RWPE1 (cell line): ENCODE measurements around the gene MMAB.

ENCODE experiments used
- CTCF ChIA-PET: fragments of 350-600 bp; sonication (Branson Sonifier 250); formaldehyde crosslinking; extraction: SDS; loops from one replicate; lab custom pipeline; 2021; lab: Yijun Ruan, JAX
- POLR2A ChIA-PET: fragments of 400-600 bp; formaldehyde crosslinking; extraction: SDS; loops from one replicate; lab custom pipeline; 2020; ENCODE audit warnings: antibody characterized with exemption; ENCODE audit not compliant: low non-redundant PET; lab: Yijun Ruan, JAX
- DNase-seq: peaks from one replicate; pipeline ENCODE4 v3.0.0; 2012; ENCODE audit warnings: low spot score
- H3K27ac ChIP-seq: fragments of 450-650 bp; 2 replicates; pipeline ENCODE4 v1.5.1; 2017
- CTCF ChIP-seq: fragments of 450-650 bp; conservative IDR thresholded peaks from 2 replicates; pipeline ENCODE4 v1.5.1; 2017; ENCODE audit warnings: low read depth, mild to moderate bottlenecking

Gene MMAB

DNA sequence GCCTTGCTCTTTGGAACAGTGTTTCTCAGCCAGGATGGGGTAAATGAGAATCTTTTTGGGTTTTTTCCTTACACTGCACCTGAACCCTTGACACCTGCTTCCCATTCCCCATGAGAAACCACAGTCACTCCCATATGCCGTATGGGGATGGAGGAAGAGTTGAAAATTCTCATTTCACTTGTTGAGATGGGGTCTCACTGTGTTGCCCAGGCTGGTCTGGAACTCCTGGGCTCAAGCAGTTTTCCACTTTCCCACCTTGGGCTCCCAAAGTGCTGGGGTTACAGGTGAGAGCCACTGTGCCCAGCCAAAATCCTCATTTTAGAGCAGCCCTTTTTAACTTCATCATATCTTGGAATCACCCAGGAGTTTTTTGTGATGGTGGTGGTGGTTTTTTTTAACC is 4.0 kb upstream of the MMAB start:
- H3K27ac ChIP-seq, result peak overlapping the region; percentile 40
- ChIA-PET POLR2A (no interaction called here), CTCF (no interaction called here)
- DNase-seq, result no peak
- TF ChIP-seq CTCF, result no peak

DNA sequence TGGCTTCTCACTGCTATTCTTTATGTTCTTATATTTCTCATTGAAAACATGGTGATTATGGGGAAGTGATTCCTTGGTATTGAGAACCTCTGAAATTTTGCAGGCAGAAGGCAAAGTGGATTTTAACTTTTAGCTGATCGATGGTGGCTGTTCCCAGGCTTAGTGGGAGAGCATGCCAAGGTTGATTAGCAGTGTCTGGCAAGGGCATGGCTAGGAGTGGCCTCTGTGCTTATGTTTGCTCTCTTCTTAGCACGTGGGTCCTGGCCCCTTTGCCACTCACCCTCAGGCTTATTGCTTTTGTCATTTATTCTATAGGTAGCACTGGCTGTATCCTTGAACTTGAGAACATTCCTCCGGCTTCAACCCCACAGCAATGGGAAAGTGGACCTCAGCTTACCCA is 2.4 kb upstream of the MMAB start:
- POLR2A ChIA-PET, result no interaction called here
- no peak for TF ChIP-seq CTCF
- CTCF ChIA-PET, result interaction anchor here (0.7 to 1.0 kb wide), 2 partner anchors 22 to 23 kb away, joined by 3 to 9 read pairs; no protein-coding TSS in a partner anchor
- peak overlapping the region; percentile 13; the same call in 1 of the 2 replicates for H3K27ac ChIP-seq
- DNase-seq, result no peak

DNA sequence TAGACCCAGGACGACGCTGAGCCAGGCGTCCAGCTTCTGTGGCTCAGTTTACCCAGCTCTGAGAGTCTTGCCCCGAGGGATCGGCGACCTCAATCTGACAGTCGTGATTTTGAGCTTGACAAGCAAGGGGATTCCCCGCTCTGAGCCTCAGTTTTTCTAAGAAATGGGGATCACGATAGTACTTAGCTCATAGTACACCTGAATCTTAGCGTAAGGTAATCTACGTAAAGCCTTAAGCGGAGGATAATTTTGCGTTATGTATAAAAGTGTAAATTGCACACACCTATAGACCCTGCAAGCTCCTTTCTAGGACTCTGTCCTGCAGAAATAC is 575 bp upstream of the MMAB start:
- CTCF ChIA-PET, result interaction anchor here (0.6 to 1.1 kb wide), 4 partner anchors 8 to 198 kb away, joined by 3 read pairs; no protein-coding TSS in a partner anchor

DNA sequence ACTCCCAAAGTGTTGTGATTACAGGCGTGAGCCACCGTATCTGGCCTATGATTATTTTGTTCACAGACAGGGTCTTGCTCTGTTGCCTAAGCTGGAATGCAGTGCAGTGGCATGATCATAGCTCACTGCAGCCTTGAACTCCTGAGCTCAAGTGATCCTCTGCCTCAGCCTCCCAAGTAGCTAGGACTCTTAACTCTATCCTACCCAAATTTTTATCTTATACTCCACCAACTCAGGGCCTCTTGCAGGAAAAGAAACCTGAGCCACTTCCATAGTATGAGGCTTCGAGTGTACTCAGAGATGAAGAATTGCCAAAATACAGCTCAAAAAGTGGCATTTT is 828 bp downstream of the MMAB start:
- POLR2A ChIA-PET, result no interaction called here
- no peak for DNase-seq
- no peak for TF ChIP-seq CTCF
- CTCF ChIA-PET, result no interaction called here
- peak overlapping the region; percentile 12; the same call in 1 of the 2 replicates for H3K27ac ChIP-seq

More for the DNA sequence above, 575 bp upstream of the MMAB start:
- TF ChIP-seq CTCF, result no peak
- H3K27ac ChIP-seq, result peak overlapping the region; percentile 81
- POLR2A ChIA-PET, result interaction anchor here (1.0 kb wide), 1 partner anchor 9 kb away, joined by 3 read pairs; no protein-coding TSS in a partner anchor
- DNase-seq, result no peak

GRCh38 chr12:109571773-109572505 is 1.4 kb downstream of the MMAB start:
- CTCF ChIA-PET, result no interaction called here
- POLR2A ChIA-PET, result interaction anchor here (0.5 kb wide), 1 partner anchor 118 kb away, joined by 3 read pairs; no protein-coding TSS in a partner anchor
- H3K27ac ChIP-seq, result peak overlapping the region; percentile 12; the same call in 1 of the 2 replicates

GRCh38 chr12:109568486-109568885 is 4.8 kb downstream of the MMAB start:
- no peak for TF ChIP-seq CTCF
- H3K27ac ChIP-seq, result no peak overlapping the region
- POLR2A ChIA-PET, result no interaction called here
- no peak for DNase-seq
- CTCF ChIA-PET, result interaction anchor here (0.6 kb wide), 1 partner anchor 29 kb away, joined by 3 read pairs; no protein-coding TSS in a partner anchor

More at GRCh38 chr12:109571773-109572505, 1.4 kb downstream of the MMAB start:
- no peak for DNase-seq
- no peak for TF ChIP-seq CTCF
